Right atrium auricular region (tissue), 2 donors: ENCODE data around the gene PAX5. TPM values are rescaled to one million over a fixed set of nuclear protein-coding genes. Genes with fewer than 3 reads are reported as not detected.

Source experiments
- DNase-seq: peaks from one replicate; pipeline ENCODE4 v3.0.0-alpha.2; 2019; ENCODE audit warnings: low spot score
- H3K27ac ChIP-seq, 2 donors: fragments of 200-600 bp; sonication (generic); 1 replicate in 1 of 2; 2 replicates in 1 of 2; pipeline ENCODE4 v1.5.1; 2016 to 2019
- H3K27me3 ChIP-seq, 2 donors: fragments of 200-600 bp; sonication (generic); one replicate each; pipeline versions ENCODE4 v1.5.1 to v1.6.0; 2017 to 2019
- H3K36me3 ChIP-seq: fragments of 200-600 bp; sonication (generic); one replicate; pipeline ENCODE4 v1.5.1; 2016
- H3K4me1 ChIP-seq, 2 donors: fragments of 200-600 bp; sonication (generic); one replicate each; pipeline versions ENCODE4 v1.5.1 to v1.6.0; 2017 to 2019
- H3K4me3 ChIP-seq, 2 donors: fragments of 200-600 bp; sonication (generic); 1 replicate in 1 of 2; 2 replicates in 1 of 2; pipeline ENCODE4 v1.5.1; 2017 to 2019; ENCODE audit warnings: mild to moderate bottlenecking in 1 of 2, moderate library complexity in 1 of 2
- H3K9me3 ChIP-seq, 2 donors: fragments of 200-600 bp; sonication (generic); one replicate each; pipeline ENCODE4 v1.5.1; 2019
- total RNA-seq, 2 donors: library from RNA; depleted of rRNA; stranded (reverse); fragments of >200 nt; gene quantifications; one replicate each; pipeline ENCODE4 v1.1.0, GENCODE V29; 2016
- TF ChIP-seq, protein P1 (sequence below), 2 donors: fragments of 200-600 bp; sonication (generic); IDR thresholded peaks; one replicate each; pipeline ENCODE4 v1.5.1; 2019; ENCODE audit warnings: antibody characterized with exemption in 2 of 2

The PAX5 gene
- total RNA-seq, 2 donors from 2014 or later: 0.59 TPM; not detected in 1

GRCh38 chr9:36808251-36808650 is 225.8 kb downstream of the PAX5 start:
- Histone ChIP-seq H3K27ac (no peak overlapping the region), H3K9me3 (peaks cover 0 to 4% of the 10 kb centered on the region in 2 donors), H3K27me3 (no peaks in the 10 kb centered on the region), H3K4me3 (no peak overlapping the region), H3K36me3 (no peaks in the 10 kb centered on the region), H3K4me1 (no peaks in the 10 kb centered on the region)
- TF ChIP-seq, protein P1, sequence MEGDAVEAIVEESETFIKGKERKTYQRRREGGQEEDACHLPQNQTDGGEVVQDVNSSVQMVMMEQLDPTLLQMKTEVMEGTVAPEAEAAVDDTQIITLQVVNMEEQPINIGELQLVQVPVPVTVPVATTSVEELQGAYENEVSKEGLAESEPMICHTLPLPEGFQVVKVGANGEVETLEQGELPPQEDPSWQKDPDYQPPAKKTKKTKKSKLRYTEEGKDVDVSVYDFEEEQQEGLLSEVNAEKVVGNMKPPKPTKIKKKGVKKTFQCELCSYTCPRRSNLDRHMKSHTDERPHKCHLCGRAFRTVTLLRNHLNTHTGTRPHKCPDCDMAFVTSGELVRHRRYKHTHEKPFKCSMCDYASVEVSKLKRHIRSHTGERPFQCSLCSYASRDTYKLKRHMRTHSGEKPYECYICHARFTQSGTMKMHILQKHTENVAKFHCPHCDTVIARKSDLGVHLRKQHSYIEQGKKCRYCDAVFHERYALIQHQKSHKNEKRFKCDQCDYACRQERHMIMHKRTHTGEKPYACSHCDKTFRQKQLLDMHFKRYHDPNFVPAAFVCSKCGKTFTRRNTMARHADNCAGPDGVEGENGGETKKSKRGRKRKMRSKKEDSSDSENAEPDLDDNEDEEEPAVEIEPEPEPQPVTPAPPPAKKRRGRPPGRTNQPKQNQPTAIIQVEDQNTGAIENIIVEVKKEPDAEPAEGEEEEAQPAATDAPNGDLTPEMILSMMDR (IDR thresholded peaks at IDR 0.05): no peak
- DNase-seq: no peak

- TF ChIP-seq, protein P1 (IDR thresholded peaks at IDR 0.05): no peak
- H3K27ac ChIP-seq: no peak overlapping the region
- H3K9me3 ChIP-seq: no peaks in the 10 kb centered on the region
- no peaks in the 10 kb centered on the region for H3K4me1 ChIP-seq
- H3K4me3 ChIP-seq: no peak overlapping the region
- no peaks in the 10 kb centered on the region for H3K36me3 ChIP-seq
- H3K27me3 ChIP-seq: no peaks in the 10 kb centered on the region
- DNase-seq: no peak
These were observed 230.1 kb downstream of the PAX5 start for GRCh38 chr9:36803961-36804360.

GRCh38 chr9:36802201-36802920 is 231.7 kb downstream of the PAX5 start:
- no peaks in the 10 kb centered on the region for H3K27me3 ChIP-seq
- no peaks in the 10 kb centered on the region for H3K36me3 ChIP-seq

DNA sequence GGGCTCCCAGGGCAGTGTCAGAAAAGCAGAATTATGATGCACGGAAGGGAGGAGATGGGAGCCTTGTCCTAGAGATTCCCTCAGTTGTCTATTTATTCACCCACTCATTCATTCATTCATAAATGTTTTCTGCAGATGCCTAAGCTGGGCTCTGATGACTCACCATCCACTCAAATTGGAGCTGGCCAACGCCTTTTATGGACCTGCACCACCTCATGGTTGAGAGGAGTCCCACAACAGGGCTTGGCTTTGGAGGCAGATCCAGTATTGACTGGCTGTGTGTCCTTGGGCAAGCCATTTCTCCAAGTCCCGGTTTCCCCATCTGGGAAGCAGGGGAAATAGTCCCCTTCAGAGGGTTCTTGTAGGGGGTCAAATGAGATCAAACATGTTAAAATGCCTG is 233.6 kb downstream of the PAX5 start:
- no peak overlapping the region for H3K27ac ChIP-seq
- no peaks in the 10 kb centered on the region for H3K9me3 ChIP-seq
- H3K27me3 ChIP-seq: no peaks in the 10 kb centered on the region
- H3K36me3 ChIP-seq: no peaks in the 10 kb centered on the region
- TF ChIP-seq, protein P1 (IDR thresholded peaks at IDR 0.05): no peak
- H3K4me3 ChIP-seq: no peak overlapping the region
- no peaks in the 10 kb centered on the region for H3K4me1 ChIP-seq
- DNase-seq: no peak

More at GRCh38 chr9:36802201-36802920, 231.7 kb downstream of the PAX5 start:
- TF ChIP-seq, protein P1 (IDR thresholded peaks at IDR 0.05): no peak
- DNase-seq: no peak
- H3K4me3 ChIP-seq: no peak overlapping the region
- H3K27ac ChIP-seq: no peak overlapping the region
- no peaks in the 10 kb centered on the region for H3K9me3 ChIP-seq
- H3K4me1 ChIP-seq: no peaks in the 10 kb centered on the region

- Histone ChIP-seq H3K27ac (no peak overlapping the region), H3K4me3 (no peak overlapping the region), H3K4me1 (no peaks in the 10 kb centered on the region), H3K27me3 (no peaks in the 10 kb centered on the region), H3K9me3 (peaks cover 0 to 3% of the 10 kb centered on the region in 2 donors), H3K36me3 (no peaks in the 10 kb centered on the region)
- TF ChIP-seq, protein P1 (IDR thresholded peaks at IDR 0.05): no peak
- no peak for DNase-seq
These were observed 235.6 kb downstream of the PAX5 start for GRCh38 chr9:36798350-36799065.
